Posterior cingulate gyrus (tissue), 11 donors: ENCODE results near the gene ITIH6.
"Not testable (repeated sequence)": the region's sequence is repeated elsewhere in the genome, so short reads cannot be mapped to it uniquely, and the experiment has no call there.

Experiments
- DNase-seq, 10 donors: peaks; one replicate each; pipeline versions ENCODE4 v3.0.0 to v3.0.0-alpha.2; 2020 to 2021; ENCODE audit warnings: mixed read lengths in 3 of 10
- intact Hi-C: fragments of 100-400 bp; cut with DNase I; formaldehyde crosslinking; loops from one replicate; pipeline ENCODE4 v1.15.1; 2023

ITIH6 gene, protein sequence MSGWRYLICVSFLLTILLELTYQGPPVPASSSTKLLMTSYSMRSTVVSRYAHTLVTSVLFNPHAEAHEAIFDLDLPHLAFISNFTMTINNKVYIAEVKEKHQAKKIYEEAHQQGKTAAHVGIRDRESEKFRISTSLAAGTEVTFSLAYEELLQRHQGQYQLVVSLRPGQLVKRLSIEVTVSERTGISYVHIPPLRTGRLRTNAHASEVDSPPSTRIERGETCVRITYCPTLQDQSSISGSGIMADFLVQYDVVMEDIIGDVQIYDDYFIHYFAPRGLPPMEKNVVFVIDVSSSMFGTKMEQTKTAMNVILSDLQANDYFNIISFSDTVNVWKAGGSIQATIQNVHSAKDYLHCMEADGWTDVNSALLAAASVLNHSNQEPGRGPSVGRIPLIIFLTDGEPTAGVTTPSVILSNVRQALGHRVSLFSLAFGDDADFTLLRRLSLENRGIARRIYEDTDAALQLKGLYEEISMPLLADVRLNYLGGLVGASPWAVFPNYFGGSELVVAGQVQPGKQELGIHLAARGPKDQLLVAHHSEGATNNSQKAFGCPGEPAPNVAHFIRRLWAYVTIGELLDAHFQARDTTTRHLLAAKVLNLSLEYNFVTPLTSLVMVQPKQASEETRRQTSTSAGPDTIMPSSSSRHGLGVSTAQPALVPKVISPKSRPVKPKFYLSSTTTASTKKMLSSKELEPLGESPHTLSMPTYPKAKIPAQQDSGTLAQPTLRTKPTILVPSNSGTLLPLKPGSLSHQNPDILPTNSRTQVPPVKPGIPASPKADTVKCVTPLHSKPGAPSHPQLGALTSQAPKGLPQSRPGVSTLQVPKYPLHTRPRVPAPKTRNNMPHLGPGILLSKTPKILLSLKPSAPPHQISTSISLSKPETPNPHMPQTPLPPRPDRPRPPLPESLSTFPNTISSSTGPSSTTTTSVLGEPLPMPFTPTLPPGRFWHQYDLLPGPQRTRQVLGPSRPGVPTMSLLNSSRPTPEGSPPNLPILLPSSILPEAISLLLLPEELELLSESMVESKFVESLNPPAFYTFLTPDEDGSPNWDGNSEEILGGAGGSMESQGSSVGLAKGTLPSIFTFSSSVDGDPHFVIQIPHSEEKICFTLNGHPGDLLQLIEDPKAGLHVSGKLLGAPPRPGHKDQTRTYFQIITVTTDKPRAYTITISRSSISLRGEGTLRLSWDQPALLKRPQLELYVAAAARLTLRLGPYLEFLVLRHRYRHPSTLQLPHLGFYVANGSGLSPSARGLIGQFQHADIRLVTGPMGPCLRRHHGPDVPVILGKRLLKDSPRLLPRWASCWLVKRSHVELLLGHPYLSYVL

DNA sequence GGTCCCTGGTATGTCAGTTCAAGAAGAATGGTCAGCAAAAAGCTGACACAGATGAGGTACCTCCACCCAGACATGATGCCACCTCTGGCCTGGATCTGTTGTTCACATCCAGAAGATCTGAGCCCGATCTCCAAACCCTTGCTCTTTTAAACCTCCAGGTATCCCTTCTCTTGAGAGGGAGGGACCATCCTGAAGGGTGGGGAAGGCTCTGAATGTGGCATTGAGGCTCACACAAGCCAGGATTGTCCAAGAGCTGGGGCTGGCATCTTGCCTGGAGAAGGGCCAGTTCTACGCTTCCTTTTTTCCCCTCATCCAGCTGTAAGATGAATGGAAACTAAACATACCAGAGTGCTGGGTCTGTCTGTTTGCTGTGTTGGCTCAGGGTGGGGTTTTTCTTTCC lies at the start of gene ITIH6:
Gene ITIH6 (minus strand): TSS at position 119 of the 400 bp plus-strand sequence. CDS start 45 bp downstream, at position 74.
- intact Hi-C loops = no loop called here
- DNase-seq = no peak

GRCh38 chrX:54847700-54848099 lies 49.6 kb upstream of the ITIH6 start:
- intact Hi-C loops, DNase-seq: not testable (repeated sequence)

DNA sequence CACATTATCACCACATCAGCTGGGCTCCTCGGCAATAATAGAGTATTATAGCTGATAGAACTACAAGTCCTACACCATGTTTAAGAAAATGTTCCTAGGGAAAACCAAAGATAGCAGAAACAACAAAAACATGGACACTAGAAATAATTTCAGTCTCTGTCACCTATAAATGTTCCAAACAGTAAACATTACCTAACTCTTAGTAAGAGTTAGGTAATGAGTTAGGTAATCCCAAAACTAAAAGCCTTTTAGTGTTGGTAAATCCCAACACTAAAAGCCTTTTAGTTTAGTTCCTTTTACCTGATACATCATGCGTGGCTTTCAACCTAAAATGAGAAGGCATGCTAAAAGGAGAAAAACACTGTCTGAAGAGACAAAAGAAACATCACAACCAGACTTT lies 45.0 kb upstream of the ITIH6 start:
- intact Hi-C loops = no loop called here
- DNase-seq = no peak

GRCh38 chrX:54842607-54843006 lies 44.6 kb upstream of the ITIH6 start:
- intact Hi-C loops = no loop called here
- DNase-seq = no peak

- DNase-seq, intact Hi-C loops: not testable (repeated sequence)
Observed at GRCh38 chrX:54841184-54841874, 43.3 kb upstream of the ITIH6 start.

DNA sequence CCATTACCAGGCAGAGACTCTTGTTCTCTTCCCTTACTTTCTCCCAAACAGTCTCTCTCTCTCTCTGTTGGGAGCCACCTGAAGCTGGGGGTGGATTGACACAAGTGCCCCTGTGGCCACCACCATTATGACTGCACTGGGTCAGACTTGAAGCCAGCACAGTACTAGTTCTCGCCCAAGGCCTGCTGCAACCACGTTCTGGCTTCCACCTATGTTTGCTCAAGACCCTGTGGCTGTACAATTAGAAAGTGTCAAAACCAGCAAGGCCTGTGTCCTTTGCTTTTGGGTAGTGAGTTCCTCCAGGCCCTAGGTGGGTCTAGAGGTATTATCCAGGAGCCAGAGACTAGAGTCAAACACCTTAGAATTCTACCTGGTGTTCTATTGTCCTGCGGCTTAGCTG lies 40.5 kb upstream of the ITIH6 start:
- DNase-seq = no peak
- intact Hi-C loops = no loop called here

- DNase-seq = no peak
- intact Hi-C loops = no loop called here
Observed at GRCh38 chrX:54826598-54826997, 28.5 kb upstream of the ITIH6 start.

DNA sequence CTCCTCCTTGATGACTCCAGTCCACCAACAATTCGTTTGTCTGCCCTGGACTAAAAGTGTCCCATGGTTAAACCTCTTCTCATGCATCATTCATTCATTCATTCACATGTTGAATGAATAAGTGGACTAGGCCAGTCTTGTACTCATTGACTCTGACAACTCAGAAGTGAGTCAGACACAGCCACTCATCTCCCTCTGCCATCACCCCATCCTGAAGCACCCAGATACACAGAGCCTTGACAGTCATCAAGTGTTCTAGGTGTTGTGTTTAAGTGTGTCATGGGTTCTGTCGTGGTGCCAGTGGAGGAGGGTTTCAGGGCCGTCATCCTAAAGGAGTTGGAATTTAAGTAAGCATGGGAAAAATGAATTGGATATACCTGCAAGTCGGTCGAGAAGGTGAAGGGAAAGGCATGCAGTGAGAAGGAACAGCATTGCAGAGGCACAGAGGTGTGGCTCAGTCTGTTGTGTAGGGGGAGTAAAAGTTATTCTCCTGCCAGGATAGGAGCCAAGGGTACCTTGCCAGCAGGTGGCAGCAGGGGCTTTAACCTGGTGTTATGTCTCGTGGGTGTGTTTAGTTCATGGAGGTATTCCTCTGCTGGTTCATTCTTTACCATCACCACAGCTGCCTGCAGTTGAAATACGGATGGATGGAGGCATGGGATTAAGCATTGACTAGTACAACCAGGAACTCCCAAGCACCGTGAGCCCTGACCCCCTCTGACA lies 27.8 kb upstream of the ITIH6 start:
- intact Hi-C loops = no loop called here

DNA sequence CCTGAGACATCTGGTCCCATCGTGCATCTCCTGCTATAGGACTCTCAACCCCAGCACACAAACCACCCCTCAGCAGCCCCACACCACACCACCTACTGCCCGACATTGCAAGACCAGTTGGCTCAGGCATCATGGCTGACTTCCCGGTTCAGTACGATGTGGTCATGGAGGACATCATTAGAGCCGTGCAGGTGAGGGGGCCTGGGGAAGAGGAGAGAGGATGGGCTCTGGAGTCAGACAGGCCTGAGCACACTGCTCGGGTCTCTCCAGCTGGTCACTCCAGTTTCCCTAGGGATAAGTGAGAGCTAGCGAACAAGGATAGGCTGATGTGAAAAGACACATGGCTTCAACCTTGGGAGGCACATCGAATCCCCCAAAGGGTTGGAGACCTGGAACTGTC lies 26.7 kb upstream of the ITIH6 start:
- no peak for DNase-seq
- intact Hi-C loops = no loop called here

More for the DNA sequence above, 27.8 kb upstream of the ITIH6 start:
- no peak for DNase-seq

GRCh38 chrX:54824195-54824594 lies 26.1 kb upstream of the ITIH6 start:
- DNase-seq = peak in 1 of 10 donors; percentile 64
- intact Hi-C loops = no loop called here

- intact Hi-C loops = no loop called here
- DNase-seq = no peak
Observed at GRCh38 chrX:54821310-54821709, 23.3 kb upstream of the ITIH6 start.

GRCh38 chrX:54820737-54821136 lies 22.7 kb upstream of the ITIH6 start:
- intact Hi-C loops = no loop called here
- peak in 1 of 10 donors; percentile 79 for DNase-seq

DNA sequence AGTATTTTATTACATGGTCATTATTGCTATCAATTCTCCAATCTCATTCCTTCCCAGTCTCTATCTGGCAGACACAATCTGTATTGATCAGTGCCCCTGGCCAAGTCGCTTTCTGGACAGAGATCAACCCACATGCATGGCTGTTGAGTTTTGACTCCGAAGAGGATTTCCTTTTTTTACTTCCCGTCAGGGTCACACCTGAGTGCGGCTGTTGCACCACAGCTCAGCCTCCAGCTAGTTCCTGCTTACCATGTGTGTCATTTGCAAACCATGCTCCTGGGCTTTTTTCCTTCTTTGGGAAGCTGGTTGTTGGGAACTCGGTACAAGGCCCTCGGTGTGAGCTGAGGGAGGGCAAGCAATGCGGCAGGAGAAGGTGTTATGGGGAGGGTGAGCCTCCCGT lies 21.1 kb upstream of the ITIH6 start:
- intact Hi-C loops = no loop called here

DNA sequence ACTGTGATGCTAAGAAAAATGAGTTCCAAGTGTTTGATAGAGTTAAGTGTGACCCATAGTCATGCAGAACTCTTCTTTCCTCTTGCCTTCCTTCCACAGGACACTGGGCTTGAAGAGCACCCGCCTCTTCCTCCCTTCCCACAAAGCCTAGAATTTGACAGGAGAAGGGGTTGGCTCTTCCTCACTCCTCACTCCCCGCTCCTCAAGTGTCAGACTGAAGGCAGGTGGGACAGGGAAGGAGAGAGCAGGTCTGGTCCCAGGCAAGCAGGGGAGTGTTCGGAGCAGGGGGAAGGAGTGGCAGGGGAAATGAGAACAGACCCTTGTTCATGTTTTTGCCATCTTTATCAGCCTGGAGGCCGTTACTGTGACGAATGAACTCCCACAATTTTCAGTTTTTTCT lies 20.2 kb upstream of the ITIH6 start:
- no peak for DNase-seq
- intact Hi-C loops = no loop called here

More for the DNA sequence above, 21.1 kb upstream of the ITIH6 start:
- DNase-seq = no peak

DNA sequence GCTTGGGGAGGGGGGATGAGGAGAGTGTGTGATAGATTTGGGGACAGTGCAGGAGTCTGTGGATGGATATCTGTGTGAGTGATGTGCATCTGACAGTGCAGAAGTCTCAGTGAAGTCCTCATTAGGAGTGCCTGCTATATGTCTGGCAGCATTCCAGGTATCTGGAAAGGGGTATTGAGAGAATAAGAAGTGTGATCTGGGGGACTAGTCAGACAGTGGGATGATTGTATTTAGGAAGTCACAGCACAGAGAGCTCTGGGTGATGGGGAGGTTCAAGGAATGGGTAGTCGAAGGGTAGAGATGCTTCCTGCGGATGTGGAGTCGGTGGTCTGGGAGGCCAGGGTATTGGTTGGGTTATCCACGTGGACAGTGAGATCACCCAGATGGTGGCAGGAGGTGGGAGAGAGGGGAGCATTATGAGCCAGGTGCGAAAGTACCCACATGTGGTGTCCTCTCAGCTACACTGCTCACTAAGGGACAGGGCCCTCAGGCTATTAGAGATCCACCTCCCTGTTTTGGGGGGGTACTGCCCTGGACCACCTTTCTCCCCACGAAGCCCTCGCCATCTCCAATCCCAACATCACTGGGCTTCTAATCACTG lies 19.3 kb upstream of the ITIH6 start:
- intact Hi-C loops = no loop called here
- no peak for DNase-seq

DNA sequence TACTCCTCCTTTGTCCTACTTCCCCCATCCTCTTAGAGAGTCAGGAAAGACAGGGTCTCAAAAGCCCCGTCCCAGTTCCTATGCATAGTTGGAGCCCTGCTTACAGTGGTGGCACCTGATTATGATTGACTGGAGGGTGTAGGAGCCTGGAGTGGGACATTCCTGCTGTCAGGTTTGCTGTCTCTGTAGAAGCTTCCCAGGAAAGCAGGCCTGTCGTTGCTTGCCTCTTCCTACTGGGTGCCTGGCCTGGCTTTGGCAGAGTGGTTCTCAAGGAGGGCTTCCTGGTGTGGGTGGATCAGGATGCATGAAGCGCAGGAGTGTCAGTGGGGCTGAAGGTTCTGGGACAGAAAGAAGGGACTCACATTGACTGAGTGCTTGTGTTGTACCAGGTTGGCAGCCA lies 14.3 kb upstream of the ITIH6 start:
- DNase-seq = no peak
- intact Hi-C loops = no loop called here

DNA sequence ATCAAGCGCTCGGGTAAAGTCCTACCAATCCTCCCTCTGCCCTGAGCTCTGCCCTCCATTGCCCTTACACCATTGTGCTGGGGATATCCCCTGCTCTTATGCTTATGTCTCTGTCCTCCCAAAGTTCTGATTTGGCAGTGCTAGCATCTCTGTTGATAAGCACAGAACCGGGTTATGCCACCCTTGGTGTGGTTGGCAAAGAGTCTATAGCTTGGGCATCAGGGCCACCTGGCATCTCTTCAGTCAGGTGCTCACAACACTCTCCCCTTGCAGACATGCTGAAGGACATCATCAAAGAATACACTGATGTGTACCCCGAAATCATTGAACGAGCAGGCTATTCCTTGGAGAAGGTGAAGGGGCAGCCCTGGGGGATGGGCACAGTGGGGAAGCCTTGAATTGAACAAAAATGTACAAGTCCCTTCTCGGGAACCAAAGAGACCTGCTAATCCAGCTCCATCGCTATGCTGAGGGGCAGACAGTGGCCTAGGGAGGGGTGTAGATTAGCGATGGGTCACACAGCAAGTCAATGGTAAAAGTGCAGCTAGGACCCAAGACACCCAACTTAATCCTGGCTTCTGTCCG lies 13.3 kb upstream of the ITIH6 start:
- no peak for DNase-seq
- intact Hi-C loops = no loop called here

GRCh38 chrX:54810532-54810931 lies 12.5 kb upstream of the ITIH6 start:
- intact Hi-C loops = no loop called here
- DNase-seq = no peak
